GM21526 (cell line): ENCODE results near the gene KRT81.
"Not testable (repeated sequence)": the region's sequence is repeated elsewhere in the genome, so short reads cannot be mapped to it uniquely, and the experiment has no call there.

Experiments used
- ATAC-seq: cut with Tn5 transposase; IDR thresholded peaks from one replicate; pipeline ENCODE4 v1.9.1; 2021; ENCODE audit warnings: moderate library complexity; ENCODE audit not compliant: unreplicated experiment, low FRiP score

The KRT81 gene

GRCh38 chr12:52300796-52301691, 9.7 kb upstream of the KRT81 start:
- no peak for ATAC-seq

- ATAC-seq: no peak
Measured at GRCh38 chr12:52298677-52299190, 7.4 kb upstream of the KRT81 start.

- no peak for ATAC-seq
Measured at GRCh38 chr12:52296572-52297215, 5.4 kb upstream of the KRT81 start.

- ATAC-seq: no peak
Measured at GRCh38 chr12:52295663-52296062, 4.3 kb upstream of the KRT81 start.

GRCh38 chr12:52294803-52295202, 3.5 kb upstream of the KRT81 start:
- no peak for ATAC-seq

- ATAC-seq: no peak
Measured at GRCh38 chr12:52293926-52294325, 2.6 kb upstream of the KRT81 start.

- ATAC-seq: not testable (repeated sequence)
Measured at GRCh38 chr12:52290483-52291134, 725 bp downstream of the KRT81 start.

GRCh38 chr12:52287816-52288805, 3.2 kb downstream of the KRT81 start:
- not testable (repeated sequence) for ATAC-seq

- ATAC-seq: not testable (repeated sequence)
Measured at GRCh38 chr12:52286857-52287785, 4.2 kb downstream of the KRT81 start.

- ATAC-seq: no peak
Measured at GRCh38 chr12:52285851-52286530, 5.3 kb downstream of the KRT81 start.

GRCh38 chr12:52285172-52285745, 6.1 kb downstream of the KRT81 start:
- no peak for ATAC-seq

- no peak for ATAC-seq
Measured at GRCh38 chr12:52284562-52285171, 6.7 kb downstream of the KRT81 start.

- ATAC-seq: no peak
Measured at GRCh38 chr12:52280796-52281560, 10.4 kb downstream of the KRT81 start.

- ATAC-seq: no peak
Measured at GRCh38 chr12:52280319-52280795, 11.0 kb downstream of the KRT81 start.

- ATAC-seq: no peak
Measured at GRCh38 chr12:52279422-52280318, 11.7 kb downstream of the KRT81 start.
